Measurements from ENCODE around the gene SPNS3.

DNA sequence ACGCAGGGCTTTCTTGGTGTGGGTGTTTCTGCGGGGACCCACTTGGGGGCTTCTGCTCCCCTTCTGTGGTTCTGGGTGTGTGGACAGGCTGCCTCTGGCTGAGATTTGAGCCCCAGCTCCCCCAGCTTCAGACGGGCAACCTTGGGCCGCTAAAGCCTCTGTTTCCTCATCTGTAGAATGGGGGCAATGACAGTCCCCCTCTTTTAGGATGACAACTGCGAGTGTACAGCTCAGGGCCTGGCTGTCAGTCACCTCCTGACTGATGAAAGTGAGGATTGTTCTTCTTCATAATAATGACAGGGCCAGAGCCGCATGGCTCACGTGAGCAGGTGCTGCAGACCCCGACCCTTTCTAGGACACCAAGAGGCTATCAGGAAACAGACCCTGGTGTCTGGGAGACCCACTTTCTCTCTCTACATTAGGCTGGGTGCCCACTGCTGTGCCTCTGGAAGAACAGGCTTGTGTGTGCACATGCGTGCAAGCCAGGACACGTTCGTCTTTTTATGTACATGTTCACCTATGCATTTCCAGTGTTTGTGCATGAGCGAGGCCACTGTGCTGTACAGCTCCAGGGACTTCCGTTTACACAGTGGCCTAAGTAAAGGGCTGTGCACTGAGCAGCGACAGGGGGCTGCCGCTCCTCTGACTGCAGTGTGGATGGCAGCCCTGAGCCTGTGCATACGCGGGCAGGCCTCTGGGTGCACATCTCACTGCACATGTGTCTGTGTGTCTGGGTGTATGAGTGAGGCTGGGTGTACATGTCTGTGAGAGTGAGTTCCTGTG lies 4.6 kb downstream of the SPNS3 start:
- TF ChIP-seq, protein P1, sequence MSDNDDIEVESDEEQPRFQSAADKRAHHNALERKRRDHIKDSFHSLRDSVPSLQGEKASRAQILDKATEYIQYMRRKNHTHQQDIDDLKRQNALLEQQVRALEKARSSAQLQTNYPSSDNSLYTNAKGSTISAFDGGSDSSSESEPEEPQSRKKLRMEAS (IDR thresholded peaks at IDR 0.05; ENCODE audit: low read depth), result no peak
- TF ChIP-seq, protein P2, sequence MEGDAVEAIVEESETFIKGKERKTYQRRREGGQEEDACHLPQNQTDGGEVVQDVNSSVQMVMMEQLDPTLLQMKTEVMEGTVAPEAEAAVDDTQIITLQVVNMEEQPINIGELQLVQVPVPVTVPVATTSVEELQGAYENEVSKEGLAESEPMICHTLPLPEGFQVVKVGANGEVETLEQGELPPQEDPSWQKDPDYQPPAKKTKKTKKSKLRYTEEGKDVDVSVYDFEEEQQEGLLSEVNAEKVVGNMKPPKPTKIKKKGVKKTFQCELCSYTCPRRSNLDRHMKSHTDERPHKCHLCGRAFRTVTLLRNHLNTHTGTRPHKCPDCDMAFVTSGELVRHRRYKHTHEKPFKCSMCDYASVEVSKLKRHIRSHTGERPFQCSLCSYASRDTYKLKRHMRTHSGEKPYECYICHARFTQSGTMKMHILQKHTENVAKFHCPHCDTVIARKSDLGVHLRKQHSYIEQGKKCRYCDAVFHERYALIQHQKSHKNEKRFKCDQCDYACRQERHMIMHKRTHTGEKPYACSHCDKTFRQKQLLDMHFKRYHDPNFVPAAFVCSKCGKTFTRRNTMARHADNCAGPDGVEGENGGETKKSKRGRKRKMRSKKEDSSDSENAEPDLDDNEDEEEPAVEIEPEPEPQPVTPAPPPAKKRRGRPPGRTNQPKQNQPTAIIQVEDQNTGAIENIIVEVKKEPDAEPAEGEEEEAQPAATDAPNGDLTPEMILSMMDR (IDR thresholded peaks at IDR 0.05), result no peak
